ENCODE measurements around the gene PSMF1. TPM values are rescaled to one million over a fixed set of nuclear protein-coding genes. Genes with fewer than 3 reads are reported as not detected.
"Not testable (repeated sequence)": the region's sequence is repeated elsewhere in the genome, so short reads cannot be mapped to it uniquely, and the experiment has no call there.

Gene PSMF1
- total RNA-seq, 1 donor from 2014 or later, result 46.8 TPM

DNA sequence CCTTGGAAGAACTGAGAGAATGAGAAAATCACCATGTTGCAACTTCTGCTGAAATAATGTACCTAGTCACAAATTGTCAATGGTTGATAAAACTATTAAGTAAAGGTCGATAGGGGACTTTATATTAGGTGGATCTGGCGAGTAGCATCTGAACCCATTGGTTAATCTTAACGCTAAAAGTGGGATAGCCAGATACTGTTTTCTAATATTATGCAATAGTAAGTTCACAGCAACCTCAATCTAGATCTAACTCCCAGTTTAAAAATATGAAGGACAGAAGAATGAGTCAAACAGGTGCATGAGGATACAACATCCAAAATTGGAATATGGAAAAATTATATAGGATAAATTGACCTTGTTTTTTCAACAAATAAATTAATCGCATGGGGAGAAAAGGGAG is 18.8 kb downstream of the PSMF1 start:
- no peak overlapping the region for H3K4me3 ChIP-seq
- DNase-seq (ENCODE audit: low spot score in 2 of 2), result no peak
- H3K27ac ChIP-seq, result no peak overlapping the region
- no peaks in the 10 kb centered on the region for H3K27me3 ChIP-seq
- no peaks in the 10 kb centered on the region for H3K9me3 ChIP-seq
- TF ChIP-seq, protein P1, sequence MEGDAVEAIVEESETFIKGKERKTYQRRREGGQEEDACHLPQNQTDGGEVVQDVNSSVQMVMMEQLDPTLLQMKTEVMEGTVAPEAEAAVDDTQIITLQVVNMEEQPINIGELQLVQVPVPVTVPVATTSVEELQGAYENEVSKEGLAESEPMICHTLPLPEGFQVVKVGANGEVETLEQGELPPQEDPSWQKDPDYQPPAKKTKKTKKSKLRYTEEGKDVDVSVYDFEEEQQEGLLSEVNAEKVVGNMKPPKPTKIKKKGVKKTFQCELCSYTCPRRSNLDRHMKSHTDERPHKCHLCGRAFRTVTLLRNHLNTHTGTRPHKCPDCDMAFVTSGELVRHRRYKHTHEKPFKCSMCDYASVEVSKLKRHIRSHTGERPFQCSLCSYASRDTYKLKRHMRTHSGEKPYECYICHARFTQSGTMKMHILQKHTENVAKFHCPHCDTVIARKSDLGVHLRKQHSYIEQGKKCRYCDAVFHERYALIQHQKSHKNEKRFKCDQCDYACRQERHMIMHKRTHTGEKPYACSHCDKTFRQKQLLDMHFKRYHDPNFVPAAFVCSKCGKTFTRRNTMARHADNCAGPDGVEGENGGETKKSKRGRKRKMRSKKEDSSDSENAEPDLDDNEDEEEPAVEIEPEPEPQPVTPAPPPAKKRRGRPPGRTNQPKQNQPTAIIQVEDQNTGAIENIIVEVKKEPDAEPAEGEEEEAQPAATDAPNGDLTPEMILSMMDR (IDR thresholded peaks at IDR 0.05), result no peak
- H3K4me1 ChIP-seq, result no peaks in the 10 kb centered on the region
- intact Hi-C loops (cut with DNase I), result no loop called here
- peaks cover 47 to 86% of the 10 kb centered on the region in 2 donors for H3K36me3 ChIP-seq

DNA sequence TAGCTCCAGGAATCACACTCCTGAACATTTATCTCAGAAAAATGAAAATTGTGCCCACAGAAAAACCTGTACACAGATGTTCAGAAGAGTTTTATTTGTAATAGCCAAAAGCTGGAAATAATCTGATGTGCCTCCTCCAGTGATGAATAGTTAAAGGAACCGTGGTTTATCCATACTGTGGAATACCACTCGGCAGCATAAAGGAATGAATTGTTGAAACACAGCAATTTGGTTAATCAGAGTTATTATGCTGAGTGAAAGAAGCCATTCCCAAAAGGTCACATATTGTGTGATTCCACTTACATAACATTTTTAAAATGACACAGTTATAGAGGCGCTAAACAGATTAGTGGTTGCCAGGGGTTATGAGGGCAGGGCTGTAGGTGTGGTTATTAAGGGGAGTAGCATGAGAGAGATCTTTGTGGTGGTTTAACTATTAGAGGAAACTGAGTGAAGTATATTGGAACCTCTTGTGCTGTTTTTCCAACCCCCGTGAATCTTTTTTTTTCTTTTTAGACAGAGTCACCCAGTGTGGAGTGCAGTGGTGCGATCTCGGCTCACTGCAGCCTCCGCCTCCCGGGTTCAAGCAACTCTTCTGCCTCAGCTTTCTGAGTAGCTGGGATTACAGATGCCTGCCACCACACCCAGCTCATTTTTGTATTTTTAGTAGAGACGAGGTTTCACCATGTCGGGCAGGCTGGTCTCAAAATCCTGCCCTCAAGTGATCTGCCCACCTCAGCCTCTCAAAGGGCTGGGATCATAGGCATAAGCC is 26.2 kb downstream of the PSMF1 start:
- intact Hi-C loops (cut with DNase I), result no loop called here
- Histone ChIP-seq H3K27ac (no peak overlapping the region), H3K4me1 (no peaks in the 10 kb centered on the region), H3K36me3 (peaks cover 29 to 73% of the 10 kb centered on the region in 2 donors), H3K4me3 (no peak overlapping the region), H3K27me3 (no peaks in the 10 kb centered on the region), H3K9me3 (no peaks in the 10 kb centered on the region)
- TF ChIP-seq, protein P1 (IDR thresholded peaks at IDR 0.05), result no peak
- DNase-seq (ENCODE audit: low spot score in 2 of 2), result no peak

DNA sequence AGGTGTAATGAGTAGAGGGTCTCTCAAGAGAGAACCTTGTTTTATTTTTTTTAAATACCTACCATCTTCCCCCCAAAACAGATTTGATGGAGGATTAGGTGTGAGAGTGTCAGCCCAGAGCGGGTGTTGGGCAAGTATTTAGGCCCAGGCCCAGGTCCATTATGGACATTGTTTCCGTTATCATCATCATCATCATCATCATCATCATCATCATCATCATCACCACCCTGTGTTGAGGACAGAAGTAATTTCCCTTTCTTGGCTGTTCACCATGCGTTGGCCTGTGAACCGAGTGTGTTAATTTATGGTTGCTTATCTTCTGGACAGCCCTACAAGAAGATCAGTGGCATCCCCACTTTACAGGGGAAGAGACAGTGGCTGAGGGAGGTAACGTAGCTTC is 28.6 kb downstream of the PSMF1 start:
- no peaks in the 10 kb centered on the region for H3K27me3 ChIP-seq
- H3K4me1 ChIP-seq, result no peaks in the 10 kb centered on the region
- intact Hi-C loops (cut with DNase I), result no loop called here
- TF ChIP-seq, protein P1 (IDR thresholded peaks at IDR 0.05), result no peak
- no peak for DNase-seq (ENCODE audit: low spot score in 2 of 2)
- H3K9me3 ChIP-seq, result no peaks in the 10 kb centered on the region
- peaks cover 23 to 49% of the 10 kb centered on the region in 2 donors for H3K36me3 ChIP-seq
- no peak overlapping the region for H3K4me3 ChIP-seq
- no peak overlapping the region for H3K27ac ChIP-seq

DNA sequence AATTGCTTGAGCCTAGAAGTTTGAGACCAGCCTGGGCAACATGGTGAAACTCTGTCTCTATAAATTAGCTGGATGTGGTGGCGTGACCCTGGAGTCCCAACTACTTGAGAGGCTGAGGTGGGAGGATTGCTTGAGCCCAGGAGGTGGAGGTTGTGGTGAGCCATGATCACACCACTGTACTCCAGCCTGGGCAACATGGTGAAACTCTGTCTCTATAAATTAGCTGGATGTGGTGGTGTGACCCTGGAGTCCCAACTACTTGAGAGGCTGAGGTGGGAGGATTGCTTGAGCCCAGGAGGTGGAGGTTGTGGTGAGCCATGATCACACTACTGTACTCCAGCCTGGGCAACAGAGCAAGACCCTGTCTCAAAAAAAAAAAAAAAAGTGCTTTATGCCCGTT is 31.4 kb downstream of the PSMF1 start:
- H3K27me3 ChIP-seq; H3K4me1 ChIP-seq; H3K9me3 ChIP-seq; intact Hi-C loops (cut with DNase I); DNase-seq (ENCODE audit: low spot score in 2 of 2); H3K4me3 ChIP-seq; H3K27ac ChIP-seq: not testable (repeated sequence)
- H3K36me3 ChIP-seq, result peaks cover 28 to 42% of the 10 kb centered on the region in 2 donors

DNA sequence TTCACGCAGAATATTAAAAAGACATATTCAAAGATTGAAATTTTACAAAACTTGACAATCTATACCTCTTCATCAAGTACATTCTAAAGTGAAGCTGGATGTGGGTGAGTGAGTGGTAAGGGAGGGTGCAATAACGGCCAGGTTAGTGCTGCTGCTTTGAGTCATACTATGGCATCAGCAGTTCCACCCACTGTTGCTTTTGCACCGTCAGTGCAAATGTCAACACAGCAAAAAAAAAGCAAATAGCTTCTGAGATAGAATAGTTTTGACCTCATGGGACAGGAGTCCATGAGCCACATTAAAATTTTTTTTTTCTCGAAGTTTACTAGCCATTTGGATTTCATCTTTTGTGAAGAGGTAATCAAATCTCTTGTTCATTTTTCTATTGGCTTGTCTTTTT is 31.8 kb downstream of the PSMF1 start:
- H3K4me1 ChIP-seq, result no peaks in the 10 kb centered on the region
- H3K27ac ChIP-seq, result no peak overlapping the region
- no peak for DNase-seq (ENCODE audit: low spot score in 2 of 2)
- no peaks in the 10 kb centered on the region for H3K9me3 ChIP-seq
- H3K36me3 ChIP-seq, result peaks cover 31 to 41% of the 10 kb centered on the region in 2 donors
- no peaks in the 10 kb centered on the region for H3K27me3 ChIP-seq
- no peak overlapping the region for H3K4me3 ChIP-seq
- intact Hi-C loops (cut with DNase I), result no loop called here
- TF ChIP-seq, protein P1 (IDR thresholded peaks at IDR 0.05), result no peak

DNA sequence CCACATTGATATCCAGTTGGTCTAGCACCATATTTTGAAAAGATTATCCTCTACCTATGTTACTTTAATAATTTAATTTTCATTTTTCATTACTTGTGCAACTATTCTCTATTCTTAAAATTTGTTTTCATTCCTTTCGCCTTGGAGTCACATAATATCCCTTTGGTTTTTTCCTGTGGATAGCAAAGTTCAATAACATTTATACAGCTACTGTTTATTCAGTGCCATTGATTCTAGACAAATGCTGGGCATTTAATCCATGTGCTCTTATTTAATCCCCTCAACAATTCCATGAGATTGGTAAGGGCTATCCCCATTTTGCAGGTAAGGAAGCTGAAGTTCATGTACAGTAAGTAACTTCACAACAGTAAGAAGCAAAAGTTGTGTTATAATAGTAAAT is 32.6 kb downstream of the PSMF1 start:
- no peak overlapping the region for H3K27ac ChIP-seq
- intact Hi-C loops (cut with DNase I), result no loop called here
- no peaks in the 10 kb centered on the region for H3K9me3 ChIP-seq
- no peaks in the 10 kb centered on the region for H3K27me3 ChIP-seq
- DNase-seq (ENCODE audit: low spot score in 2 of 2), result no peak
- TF ChIP-seq, protein P1 (IDR thresholded peaks at IDR 0.05), result no peak
- peaks cover 29 to 41% of the 10 kb centered on the region in 2 donors for H3K36me3 ChIP-seq
- H3K4me3 ChIP-seq, result no peak overlapping the region
- no peaks in the 10 kb centered on the region for H3K4me1 ChIP-seq
